ENCODE measurements around the gene SNX25. TPM values are rescaled to one million over a fixed set of nuclear protein-coding genes. Genes with fewer than 3 reads are reported as not detected.

The SNX25 gene
- total and polyA plus RNA-seq, 10 of the 15 experiments (the other 5 are each of a cell fraction or from before 2014, with no cell fraction given), result 11.2 to 117 (median 62.8) TPM

DNA sequence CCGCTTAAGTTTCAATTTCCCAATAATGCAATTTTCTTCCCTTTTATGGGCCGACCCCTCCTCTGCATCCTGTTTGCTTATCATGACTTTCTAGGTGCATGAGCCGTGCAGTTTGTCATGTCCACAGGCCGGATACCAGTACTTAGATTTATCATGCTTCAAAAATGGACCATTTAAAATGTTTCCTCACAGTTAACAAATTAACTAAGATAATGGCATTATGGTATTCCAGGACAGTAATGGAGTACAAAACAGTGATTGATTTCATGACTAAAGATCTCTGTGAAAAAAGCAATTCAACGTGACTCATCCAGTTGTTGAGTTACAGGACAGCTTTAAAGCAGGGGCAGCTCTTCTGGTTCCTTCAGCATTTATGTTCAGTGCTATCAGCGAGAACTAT is 23.0 kb downstream of the SNX25 start:
- DNase-seq (ENCODE audit: low read depth, low spot score) (no peak), FAIRE-seq (no peak), ATAC-seq (no peak)
- Histone ChIP-seq H4K20me1 (ENCODE audit: control insufficient read depth, insufficient read depth) (peaks cover 17% of the 10 kb centered on the region), H3K79me2 (ENCODE audit: control insufficient read depth, insufficient read depth, low read length) (peaks cover 81% of the 10 kb centered on the region), H3K4me1 (ENCODE audit: control insufficient read depth, insufficient read depth, low read length) (no peaks in the 10 kb centered on the region; the same call in 1 of the 2 replicates), H3K9ac (ENCODE audit: control insufficient read depth, insufficient read depth, low read length) (no peak overlapping the region), H3K36me3 (ENCODE audit: control insufficient read depth in 2 of 2, insufficient read depth in 2 of 2, low read length in 1 of 2) (peaks cover 6 to 10% of the 10 kb centered on the region in 2 experiments), H3K27me3 (replicated peaks in 1 of 2; ENCODE audit: control insufficient read depth in 2 of 2, insufficient read depth in 2 of 2, low read length in 1 of 2) (no peaks in the 10 kb centered on the region), H3K9me3 (replicated peaks; ENCODE audit: control insufficient read depth, insufficient read depth, low read length) (peaks cover 2% of the 10 kb centered on the region), H3K4me2 (ENCODE audit: control insufficient read depth, insufficient read depth) (no peak overlapping the region), H3K4me3 (no peak overlapping the region), H3K27ac (ENCODE audit: control insufficient read depth, insufficient read depth) (no peak overlapping the region), H2AFZ (ENCODE audit: control insufficient read depth, low read depth, low read length) (no peak overlapping the region)
- ChIA-PET POLR2A (interaction anchor here (0.8 to 2.0 kb wide), 2 partner anchors 12 to 14 kb away, joined by 5 read pairs; no protein-coding TSS in a partner anchor), SMC1A (ENCODE audit: uncharacterized antibody, unreplicated experiment) (interaction anchor here (0.8 to 2.8 kb wide), 4 partner anchors 11 to 37 kb away, joined by 3 to 14 read pairs (median 4); no protein-coding TSS in a partner anchor), RAD21 (ENCODE audit: unreplicated experiment) (no interaction called here), CTCF (interaction anchor here (0.7 kb wide), 1 partner anchor 252 kb away, joined by 3 read pairs; no protein-coding TSS in a partner anchor)
- BruUV-seq (replicated peaks), result no TSS peak
- intact Hi-C loops (cut with micrococcal nuclease; ENCODE audit: unreplicated experiment), result no loop called here
- TF ChIP-seq SMAD1 (IDR thresholded peaks at IDR 0.05; ENCODE audit: low read depth, partially characterized antibody), result no peak
- no peak for TF ChIP-seq SPI1 (IDR thresholded peaks at IDR 0.05; ENCODE audit: borderline replicate concordance, insufficient read depth, low read depth, low read length)
- no peak for TF ChIP-seq NR2F1 (conservative IDR thresholded peaks at IDR 0.05)
- no peak for TF ChIP-seq WRNIP1 (IDR thresholded peaks at IDR 0.05; ENCODE audit: borderline replicate concordance, low read depth, low read length)
- TF ChIP-seq RCOR1 (conservative IDR thresholded peaks at IDR 0.05; ENCODE audit: low read depth, low read length), result no peak
- in situ Hi-C loops (cut with MboI), result no loop called here
- WGBS (ENCODE audit: insufficient coverage, insufficient replicate concordance, low lambda C conversion rate, missing lambda C conversion rate), result 81% methylated on average over 6 of the region's 6 CpGs

DNA sequence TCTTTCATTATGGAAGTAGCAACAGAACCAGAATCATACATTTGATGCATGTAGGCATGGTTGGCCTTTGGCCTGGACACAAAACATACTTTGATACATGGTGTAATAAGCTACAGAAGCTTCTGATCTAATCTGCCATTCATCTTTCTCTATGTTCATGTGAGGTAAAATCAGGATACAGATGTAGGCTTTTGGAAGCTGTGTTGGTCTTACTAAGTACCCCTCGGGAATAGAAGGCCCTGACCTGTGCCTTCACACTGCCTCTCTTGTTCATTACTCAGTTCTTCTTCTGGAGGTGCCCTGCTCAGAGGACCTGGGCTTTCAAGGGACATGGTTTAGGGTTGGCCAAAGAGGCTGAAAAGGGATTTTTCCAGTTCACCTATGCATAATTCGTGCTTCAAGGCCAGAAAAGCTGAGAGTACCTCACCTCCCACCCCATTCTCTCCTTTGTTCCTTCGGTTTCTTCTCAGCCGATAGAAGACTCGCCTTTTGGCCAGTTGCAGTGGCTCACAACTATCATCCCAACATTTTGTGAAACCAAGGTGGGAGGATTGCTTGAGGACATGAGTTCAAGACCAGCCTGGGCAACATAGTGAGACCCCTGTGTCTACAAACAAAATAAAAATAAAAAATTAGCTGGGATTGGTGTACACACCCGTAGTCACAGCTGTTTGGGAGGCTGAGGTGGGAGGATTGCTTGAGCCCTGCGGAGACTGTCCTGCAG is 25.9 kb downstream of the SNX25 start:
- BruUV-seq (replicated peaks), result TSS peak; percentile 13
- CTCF ChIA-PET, result interaction anchor here (1.5 kb wide), 1 partner anchor 30 kb away, joined by 3 read pairs; no protein-coding TSS in a partner anchor
- 84% methylated on average over 7 of the region's 7 CpGs for WGBS (ENCODE audit: insufficient coverage, insufficient replicate concordance, low lambda C conversion rate, missing lambda C conversion rate)
- H2AFZ ChIP-seq (ENCODE audit: control insufficient read depth, low read depth, low read length), result no peak overlapping the region
- RAD21 ChIA-PET (ENCODE audit: unreplicated experiment), result no interaction called here
- H3K4me2 ChIP-seq (ENCODE audit: control insufficient read depth, insufficient read depth), result no peak overlapping the region
- peaks cover 5% of the 10 kb centered on the region for H3K9me3 ChIP-seq (replicated peaks; ENCODE audit: control insufficient read depth, insufficient read depth, low read length)
- H3K4me3 ChIP-seq, result no peak overlapping the region
- H4K20me1 ChIP-seq (ENCODE audit: control insufficient read depth, insufficient read depth), result no peaks in the 10 kb centered on the region
- ATAC-seq, result no peak
- FAIRE-seq, result no peak
- H3K79me2 ChIP-seq (ENCODE audit: control insufficient read depth, insufficient read depth, low read length), result peaks cover 71% of the 10 kb centered on the region
- H3K27me3 ChIP-seq (replicated peaks in 1 of 2; ENCODE audit: control insufficient read depth in 2 of 2, insufficient read depth in 2 of 2, low read length in 1 of 2), result no peaks in the 10 kb centered on the region
- POLR2A ChIA-PET, result interaction anchor here (0.6 kb wide), 1 partner anchor 34 kb away, joined by 3 read pairs; no protein-coding TSS in a partner anchor
- SMC1A ChIA-PET (ENCODE audit: uncharacterized antibody, unreplicated experiment), result interaction anchor here (1.3 kb wide), 2 partner anchors 16 to 31 kb away, joined by 3 read pairs; no protein-coding TSS in a partner anchor
- intact Hi-C loops (cut with micrococcal nuclease; ENCODE audit: unreplicated experiment), result no loop called here
- DNase-seq (ENCODE audit: low read depth, low spot score), result no peak
- H3K4me1 ChIP-seq (ENCODE audit: control insufficient read depth, insufficient read depth, low read length), result no peaks in the 10 kb centered on the region
- H3K9ac ChIP-seq (ENCODE audit: control insufficient read depth, insufficient read depth, low read length), result no peak overlapping the region
- H3K27ac ChIP-seq (ENCODE audit: control insufficient read depth, insufficient read depth), result no peak overlapping the region
- in situ Hi-C loops (cut with MboI), result no loop called here
- peaks cover 5 to 10% of the 10 kb centered on the region in 2 experiments for H3K36me3 ChIP-seq (ENCODE audit: control insufficient read depth in 2 of 2, insufficient read depth in 2 of 2, low read length in 1 of 2)
- TF ChIP-seq, protein P1, sequence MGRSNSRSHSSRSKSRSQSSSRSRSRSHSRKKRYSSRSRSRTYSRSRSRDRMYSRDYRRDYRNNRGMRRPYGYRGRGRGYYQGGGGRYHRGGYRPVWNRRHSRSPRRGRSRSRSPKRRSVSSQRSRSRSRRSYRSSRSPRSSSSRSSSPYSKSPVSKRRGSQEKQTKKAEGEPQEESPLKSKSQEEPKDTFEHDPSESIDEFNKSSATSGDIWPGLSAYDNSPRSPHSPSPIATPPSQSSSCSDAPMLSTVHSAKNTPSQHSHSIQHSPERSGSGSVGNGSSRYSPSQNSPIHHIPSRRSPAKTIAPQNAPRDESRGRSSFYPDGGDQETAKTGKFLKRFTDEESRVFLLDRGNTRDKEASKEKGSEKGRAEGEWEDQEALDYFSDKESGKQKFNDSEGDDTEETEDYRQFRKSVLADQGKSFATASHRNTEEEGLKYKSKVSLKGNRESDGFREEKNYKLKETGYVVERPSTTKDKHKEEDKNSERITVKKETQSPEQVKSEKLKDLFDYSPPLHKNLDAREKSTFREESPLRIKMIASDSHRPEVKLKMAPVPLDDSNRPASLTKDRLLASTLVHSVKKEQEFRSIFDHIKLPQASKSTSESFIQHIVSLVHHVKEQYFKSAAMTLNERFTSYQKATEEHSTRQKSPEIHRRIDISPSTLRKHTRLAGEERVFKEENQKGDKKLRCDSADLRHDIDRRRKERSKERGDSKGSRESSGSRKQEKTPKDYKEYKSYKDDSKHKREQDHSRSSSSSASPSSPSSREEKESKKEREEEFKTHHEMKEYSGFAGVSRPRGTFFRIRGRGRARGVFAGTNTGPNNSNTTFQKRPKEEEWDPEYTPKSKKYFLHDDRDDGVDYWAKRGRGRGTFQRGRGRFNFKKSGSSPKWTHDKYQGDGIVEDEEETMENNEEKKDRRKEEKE (IDR thresholded peaks at IDR 0.05), result no peak
- TF ChIP-seq, protein P2, sequence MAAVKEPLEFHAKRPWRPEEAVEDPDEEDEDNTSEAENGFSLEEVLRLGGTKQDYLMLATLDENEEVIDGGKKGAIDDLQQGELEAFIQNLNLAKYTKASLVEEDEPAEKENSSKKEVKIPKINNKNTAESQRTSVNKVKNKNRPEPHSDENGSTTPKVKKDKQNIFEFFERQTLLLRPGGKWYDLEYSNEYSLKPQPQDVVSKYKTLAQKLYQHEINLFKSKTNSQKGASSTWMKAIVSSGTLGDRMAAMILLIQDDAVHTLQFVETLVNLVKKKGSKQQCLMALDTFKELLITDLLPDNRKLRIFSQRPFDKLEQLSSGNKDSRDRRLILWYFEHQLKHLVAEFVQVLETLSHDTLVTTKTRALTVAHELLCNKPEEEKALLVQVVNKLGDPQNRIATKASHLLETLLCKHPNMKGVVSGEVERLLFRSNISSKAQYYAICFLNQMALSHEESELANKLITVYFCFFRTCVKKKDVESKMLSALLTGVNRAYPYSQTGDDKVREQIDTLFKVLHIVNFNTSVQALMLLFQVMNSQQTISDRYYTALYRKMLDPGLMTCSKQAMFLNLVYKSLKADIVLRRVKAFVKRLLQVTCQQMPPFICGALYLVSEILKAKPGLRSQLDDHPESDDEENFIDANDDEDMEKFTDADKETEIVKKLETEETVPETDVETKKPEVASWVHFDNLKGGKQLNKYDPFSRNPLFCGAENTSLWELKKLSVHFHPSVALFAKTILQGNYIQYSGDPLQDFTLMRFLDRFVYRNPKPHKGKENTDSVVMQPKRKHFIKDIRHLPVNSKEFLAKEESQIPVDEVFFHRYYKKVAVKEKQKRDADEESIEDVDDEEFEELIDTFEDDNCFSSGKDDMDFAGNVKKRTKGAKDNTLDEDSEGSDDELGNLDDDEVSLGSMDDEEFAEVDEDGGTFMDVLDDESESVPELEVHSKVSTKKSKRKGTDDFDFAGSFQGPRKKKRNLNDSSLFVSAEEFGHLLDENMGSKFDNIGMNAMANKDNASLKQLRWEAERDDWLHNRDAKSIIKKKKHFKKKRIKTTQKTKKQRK (IDR thresholded peaks at IDR 0.05; ENCODE audit: low read depth, low read length), result no peak
- TF ChIP-seq, protein P3, sequence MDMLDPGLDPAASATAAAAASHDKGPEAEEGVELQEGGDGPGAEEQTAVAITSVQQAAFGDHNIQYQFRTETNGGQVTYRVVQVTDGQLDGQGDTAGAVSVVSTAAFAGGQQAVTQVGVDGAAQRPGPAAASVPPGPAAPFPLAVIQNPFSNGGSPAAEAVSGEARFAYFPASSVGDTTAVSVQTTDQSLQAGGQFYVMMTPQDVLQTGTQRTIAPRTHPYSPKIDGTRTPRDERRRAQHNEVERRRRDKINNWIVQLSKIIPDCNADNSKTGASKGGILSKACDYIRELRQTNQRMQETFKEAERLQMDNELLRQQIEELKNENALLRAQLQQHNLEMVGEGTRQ (IDR thresholded peaks at IDR 0.05; ENCODE audit: borderline replicate concordance, low read depth, low read length), result no peak
